GM12865 (cell line): ENCODE data around the gene SPTBN5.

Source experiments
- DNase-seq: peaks from one replicate; pipeline ENCODE4 v3.0.0; 2010; ENCODE audit warnings: low read depth
- H3K4me3 ChIP-seq: 2 replicates; pipeline ENCODE4 v1.5.1; 2011; ENCODE audit warnings: mild to moderate bottlenecking, low read depth, low read length, control low read depth
- CTCF ChIP-seq: IDR thresholded peaks from 2 replicates; pipeline ENCODE4 v1.5.1; 2011; ENCODE audit warnings: low read length, control low read depth, low read depth, inconsistent platforms; ENCODE audit not compliant: insufficient read depth; ENCODE audit errors: missing control alignments

Gene SPTBN5

GRCh38 chr15:41804916-41805666 lies 88.8 kb downstream of the SPTBN5 start:
- DNase-seq = no peak
- no peak overlapping the region for H3K4me3 ChIP-seq
- no peak for TF ChIP-seq CTCF

DNA sequence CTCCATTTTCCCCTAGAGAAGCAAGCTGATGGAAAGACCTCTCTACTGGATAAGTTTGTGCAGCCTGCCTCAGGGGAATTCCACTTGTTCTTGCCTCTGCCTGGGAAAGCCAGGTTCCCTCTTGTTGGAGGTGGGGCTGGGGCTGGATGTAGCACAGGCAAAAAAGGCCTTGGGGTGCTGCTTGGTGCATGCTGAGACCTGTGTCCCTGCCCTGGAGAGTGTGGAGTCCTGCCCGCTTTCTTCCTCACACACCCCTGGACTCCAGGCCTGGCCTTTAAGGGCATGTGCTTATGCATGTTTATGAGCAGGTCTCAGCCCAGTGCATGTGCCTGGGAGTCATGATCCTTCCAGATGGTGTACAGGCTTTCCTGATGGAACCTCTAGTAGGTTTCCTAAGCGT lies 89.5 kb downstream of the SPTBN5 start:
- TF ChIP-seq CTCF = no peak
- no peak for DNase-seq
- H3K4me3 ChIP-seq = no peak overlapping the region

- DNase-seq = no peak
- TF ChIP-seq CTCF = no peak
- no peak overlapping the region for H3K4me3 ChIP-seq
Observed at GRCh38 chr15:41801850-41802455, 91.9 kb downstream of the SPTBN5 start.

- H3K4me3 ChIP-seq = no peak overlapping the region
- TF ChIP-seq CTCF = no peak
- no peak for DNase-seq
Observed at GRCh38 chr15:41801185-41801584, 92.7 kb downstream of the SPTBN5 start.

- no peak overlapping the region for H3K4me3 ChIP-seq
- no peak for TF ChIP-seq CTCF
- peak; percentile 51 for DNase-seq
Observed at GRCh38 chr15:41799488-41799805, 94.4 kb downstream of the SPTBN5 start.

GRCh38 chr15:41798607-41799487 lies 95.0 kb downstream of the SPTBN5 start:
- DNase-seq = peak; percentile 31
- no peak overlapping the region for H3K4me3 ChIP-seq
- no peak for TF ChIP-seq CTCF
